GM19372 (cell line): ENCODE measurements around the gene RIPK1.
"Not testable (repeated sequence)": the region's sequence is repeated elsewhere in the genome, so short reads cannot be mapped to it uniquely, and the experiment has no call there.

ENCODE experiments used
- ATAC-seq: cut with Tn5 transposase; IDR thresholded peaks from one replicate; pipeline ENCODE4 v1.9.1; 2021; ENCODE audit warnings: mild to moderate bottlenecking, low read depth, moderate library complexity; ENCODE audit not compliant: unreplicated experiment

Gene RIPK1

GRCh38 chr6:3068329-3069214 lies at the start of gene RIPK1:
Gene RIPK1, plus strand, starts transcription at chr6:3068494. Its CDS starts 8,330 bp downstream, at chr6:3076824.
- ATAC-seq, result peak; percentile 82

GRCh38 chr6:3019065-3019464 lies 49.2 kb upstream of the RIPK1 start:
- no peak for ATAC-seq

DNA sequence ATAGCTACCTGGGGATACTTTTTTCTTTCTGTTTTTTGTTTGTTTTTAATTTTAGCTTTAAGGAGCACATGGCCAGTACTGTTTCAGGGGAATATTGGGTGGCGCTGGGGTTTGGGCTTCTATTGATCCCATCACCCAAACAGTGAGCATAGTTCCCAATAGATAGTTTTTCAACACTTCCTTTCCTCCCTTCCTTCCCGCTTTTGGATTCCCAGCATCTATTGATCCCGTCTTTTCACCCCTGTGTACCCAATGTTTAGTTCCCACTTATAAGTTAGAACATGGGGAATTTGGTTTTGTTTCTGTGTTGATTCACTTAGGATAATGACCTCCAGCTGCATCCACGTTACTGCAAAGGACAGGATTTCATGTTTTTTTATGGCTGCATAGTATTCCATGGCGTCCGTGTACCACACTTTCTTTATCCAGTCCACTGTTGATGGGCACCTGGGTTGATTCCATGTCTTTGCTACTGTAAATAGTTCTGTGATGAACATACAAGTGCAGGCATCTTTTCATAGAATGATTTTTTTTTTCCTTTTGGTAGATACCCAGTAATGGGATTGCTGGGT lies 48.5 kb upstream of the RIPK1 start:
- no peak for ATAC-seq

DNA sequence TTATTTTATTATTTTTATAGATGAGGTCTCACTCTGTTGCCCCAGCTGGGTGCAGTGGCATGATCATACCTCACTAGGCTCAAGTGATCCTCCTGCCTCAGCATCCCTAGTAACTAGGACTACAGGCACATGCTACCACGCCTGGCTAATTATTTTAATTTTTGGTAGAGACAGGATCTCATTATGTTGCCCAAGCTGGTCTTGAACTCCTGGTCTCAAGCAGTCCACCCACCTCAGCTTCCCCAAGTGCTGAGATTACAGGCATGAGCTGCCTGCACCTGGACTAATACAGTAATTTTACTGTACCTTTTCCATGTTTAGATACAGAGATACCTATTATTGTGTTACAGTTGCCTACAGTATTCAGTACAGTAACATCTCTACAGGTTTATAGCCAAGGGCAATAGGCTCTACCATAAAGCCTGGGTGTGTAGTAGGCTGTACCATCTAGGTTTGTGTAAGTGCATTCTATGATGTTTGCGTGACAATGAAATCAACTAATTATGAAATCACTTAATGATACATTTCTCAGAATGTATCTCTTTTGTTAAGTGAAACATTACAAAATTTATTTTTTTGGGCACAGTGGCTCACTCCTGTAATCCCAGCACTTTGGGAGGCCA lies 47.2 kb upstream of the RIPK1 start:
- not testable (repeated sequence) for ATAC-seq

DNA sequence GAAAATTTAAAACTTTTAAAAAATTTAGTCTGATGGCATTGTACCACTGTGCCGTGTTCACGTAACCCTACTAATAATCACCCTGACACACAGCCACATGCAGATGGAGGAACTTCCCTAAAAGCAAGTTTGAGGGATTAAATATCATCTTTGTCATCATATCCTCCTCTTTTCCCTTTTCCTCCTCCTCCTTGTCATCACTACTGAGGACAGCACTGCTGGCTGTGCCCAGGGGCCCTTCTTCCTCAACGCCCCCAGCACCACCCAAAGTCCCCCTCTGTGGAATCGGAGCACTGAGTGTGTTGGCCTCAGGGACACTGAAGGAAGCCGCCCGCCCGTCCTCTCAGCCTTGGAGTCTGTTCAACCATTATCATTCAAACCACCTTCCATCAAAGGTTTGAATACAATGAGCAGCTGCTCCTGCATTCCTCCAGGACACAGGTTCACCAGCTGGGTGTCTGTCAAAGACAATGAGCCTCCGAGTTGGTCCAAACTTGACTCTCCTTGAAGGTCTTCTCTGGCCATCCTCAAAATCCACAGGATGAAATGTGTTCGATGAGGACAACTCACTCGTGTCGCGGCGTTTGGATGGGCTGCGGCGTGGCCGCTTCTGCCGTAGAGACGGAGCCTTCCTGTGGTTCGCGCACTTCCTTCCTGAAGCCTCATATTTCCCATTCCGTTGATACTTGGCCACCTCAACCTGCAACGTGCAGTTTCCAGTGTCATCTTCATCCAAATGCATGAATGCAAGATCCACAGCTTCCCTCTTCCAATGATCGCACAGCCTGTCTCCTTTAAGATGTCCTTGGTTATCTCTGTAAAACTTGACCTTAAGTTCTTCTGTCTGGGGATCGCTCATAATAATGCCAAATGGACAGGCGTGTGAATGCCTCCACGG lies 45.3 kb upstream of the RIPK1 start:
- ATAC-seq, result peak; percentile 6

DNA sequence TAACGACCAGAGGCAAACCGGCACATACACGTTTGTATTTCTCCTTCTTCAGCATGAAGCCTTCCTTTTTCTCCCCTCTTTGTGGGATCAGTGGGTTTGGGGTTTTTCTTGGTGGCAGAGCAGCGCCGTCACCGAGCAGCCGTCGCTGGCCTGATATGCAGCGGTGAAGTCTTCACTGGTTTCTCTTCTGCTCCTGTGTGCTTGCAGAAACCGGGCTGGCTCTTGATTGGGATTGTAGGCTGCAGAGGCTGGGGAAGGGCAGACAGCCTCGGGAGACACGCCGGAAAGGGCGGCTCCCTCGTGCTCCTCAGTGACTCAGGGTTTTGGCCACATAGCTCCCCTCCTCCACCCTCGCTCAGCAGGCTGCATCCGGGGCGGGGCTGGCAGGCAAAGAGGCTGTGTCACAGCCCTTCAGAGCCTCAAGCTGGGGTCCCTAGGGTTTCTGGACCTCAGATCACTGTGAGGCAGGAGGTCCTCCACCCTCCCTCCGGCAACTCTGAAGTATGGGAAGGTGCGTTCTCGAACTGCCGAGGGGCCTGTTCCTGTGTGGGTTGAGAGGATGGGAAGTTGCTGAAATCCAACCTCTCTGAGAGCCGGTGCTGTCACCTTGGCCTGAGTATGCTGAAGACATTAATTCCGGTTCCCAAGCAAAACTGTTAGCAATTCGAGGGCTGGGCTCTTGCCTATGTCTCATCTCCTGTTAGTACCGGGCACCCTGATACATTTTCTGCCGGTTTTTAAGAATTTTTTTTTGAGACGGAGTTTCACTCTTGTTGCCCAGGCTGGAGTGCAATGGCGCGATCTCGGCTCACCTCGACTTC lies 44.4 kb upstream of the RIPK1 start:
- ATAC-seq, result peak; percentile 71

DNA sequence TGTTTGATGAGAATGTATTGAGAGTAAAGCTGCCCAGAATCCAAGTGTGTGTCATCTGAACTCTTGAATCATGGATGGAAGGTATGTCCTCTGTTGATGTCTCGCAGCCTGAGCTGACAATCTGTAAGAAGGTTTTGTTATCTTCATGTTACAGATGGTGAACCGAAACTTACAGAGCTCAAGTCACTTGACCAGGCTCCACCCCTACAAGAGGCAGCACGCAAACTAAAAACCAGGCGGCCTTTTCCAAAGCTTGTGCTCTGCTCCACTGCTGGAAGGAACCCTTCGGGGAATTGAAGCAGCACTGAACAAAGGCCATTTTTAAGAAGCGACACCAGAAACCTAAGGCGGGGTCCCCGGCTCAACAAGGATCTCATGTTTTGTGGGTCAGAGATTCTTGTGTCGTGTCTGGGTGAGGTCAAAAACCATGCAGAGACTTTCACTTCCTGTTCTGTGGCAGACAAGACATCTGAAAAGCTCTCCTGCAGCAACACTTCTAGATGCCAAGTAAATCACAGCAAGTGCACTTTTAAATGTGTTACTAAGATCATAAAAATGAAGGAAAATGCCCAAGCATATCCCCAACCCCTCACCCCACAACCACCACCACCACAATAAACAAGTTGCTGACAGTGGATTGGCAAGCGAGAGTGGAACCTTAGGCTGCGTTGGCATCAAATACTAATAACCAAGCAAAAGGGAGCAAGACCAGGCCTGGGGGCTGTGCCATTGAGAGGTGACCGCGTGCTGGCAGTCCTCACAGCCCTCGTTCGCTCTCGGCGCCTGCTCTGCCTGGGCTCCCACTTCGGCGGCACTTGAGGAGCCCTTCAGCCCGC lies 41.3 kb upstream of the RIPK1 start:
- ATAC-seq, result peak; percentile 72

GRCh38 chr6:3028156-3028555 lies 40.1 kb upstream of the RIPK1 start:
- not testable (repeated sequence) for ATAC-seq

- no peak for ATAC-seq
These were observed 36.2 kb upstream of the RIPK1 start for GRCh38 chr6:3031857-3032640.

- ATAC-seq, result no peak
These were observed 35.3 kb upstream of the RIPK1 start for GRCh38 chr6:3032986-3033385.

- ATAC-seq, result no peak
These were observed 34.6 kb upstream of the RIPK1 start for GRCh38 chr6:3033652-3034051.

GRCh38 chr6:3035397-3035796 lies 32.9 kb upstream of the RIPK1 start:
- no peak for ATAC-seq

DNA sequence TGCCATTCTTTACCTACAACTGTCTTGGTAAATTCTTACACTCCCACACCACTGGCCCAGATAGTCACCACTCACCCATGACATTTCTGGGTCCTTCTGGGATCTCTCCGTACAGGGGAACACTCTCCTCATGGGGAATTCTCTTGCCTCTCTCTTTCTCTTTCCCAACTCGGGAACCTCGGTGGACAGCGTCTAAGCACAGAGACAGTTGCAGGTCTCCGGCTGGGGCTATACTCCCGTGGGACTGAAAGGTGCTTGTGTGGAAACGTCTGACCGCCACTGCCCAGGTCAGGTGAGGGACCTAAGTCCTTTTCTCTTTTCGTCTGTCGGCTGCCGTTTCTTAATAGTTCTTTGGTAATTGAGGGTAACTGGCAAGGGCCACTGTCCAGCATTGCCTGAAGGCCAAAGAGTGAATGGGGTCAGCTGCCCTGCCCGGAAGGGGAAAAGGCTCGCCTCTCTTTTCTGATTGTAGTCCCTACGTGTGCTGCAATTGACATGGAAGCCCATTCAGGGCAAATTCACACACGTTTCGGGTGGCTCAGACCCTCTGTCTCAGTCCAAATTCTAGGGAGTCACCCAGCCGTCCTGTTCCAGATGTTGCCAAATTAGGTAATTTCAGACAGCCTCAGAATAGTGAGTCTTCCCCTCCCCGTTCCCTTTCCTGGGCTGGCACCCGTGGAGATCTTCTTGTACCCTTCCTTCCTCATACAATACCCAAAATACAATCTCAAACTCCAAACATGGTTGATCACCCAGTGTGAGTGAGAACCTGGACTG lies 31.2 kb upstream of the RIPK1 start:
- ATAC-seq, result no peak

- ATAC-seq, result no peak
These were observed 30.5 kb upstream of the RIPK1 start for GRCh38 chr6:3037638-3038365.

- ATAC-seq, result no peak
These were observed 28.9 kb upstream of the RIPK1 start for GRCh38 chr6:3039384-3039783.

GRCh38 chr6:3041147-3041546 lies 27.1 kb upstream of the RIPK1 start:
- no peak for ATAC-seq

GRCh38 chr6:3041606-3042005 lies 26.7 kb upstream of the RIPK1 start:
- ATAC-seq, result no peak
